A549 (cell line): ENCODE results near the gene ACOXL. TPM values are rescaled to one million over a fixed set of nuclear protein-coding genes. Genes with fewer than 3 reads are reported as not detected.

ENCODE experiments used
- ATAC-seq, 2 experiments: fragments of 200-7000 bp in 1 of 2; fragments of >200 bp in 1 of 2; cut with Nextera tagmentation in 1 of 2; cut with Tn5 transposase in 1 of 2; 3 replicates each; pipeline versions ENCODE4 v1.8.0 to v1.9.1; 2018 to 2020; ENCODE audit warnings: mild to moderate bottlenecking in 1 of 2, moderate library complexity in 1 of 2
- CTCF ChIA-PET: fragments of 300-600 bp; sonication (Branson Sonifier 250); formaldehyde crosslinking; extraction: SDS; loops from one replicate; lab custom pipeline; 2021; ENCODE audit warnings: antibody characterized with exemption, inconsistent platforms; lab: Yijun Ruan, JAX
- POLR2A ChIA-PET: fragments of 350-600 bp; formaldehyde crosslinking; extraction: SDS; loops from one replicate; lab custom pipeline; 2021; ENCODE audit warnings: antibody characterized with exemption, inconsistent platforms; lab: Yijun Ruan, JAX
- DNase-seq, 2 experiments: peaks; one replicate each; pipeline versions ENCODE4 v3.0.0 to v3.0.0-alpha.2; 2011 to 2016; ENCODE audit warnings: low read depth in 1 of 2, low spot score in 1 of 2
- FAIRE-seq: peaks from 2 replicates; lab custom pipeline; 2011; peaks lifted over from hg19 to GRCh38; lab: Jason Lieb, UNC
- H3K27ac ChIP-seq, 2 experiments: fragments of >200 bp; sonication (Bioruptor Twin); formaldehyde crosslinking; 3 replicates each; pipeline ENCODE4 v1.5.1; 2016 to 2017
- H3K4me1 ChIP-seq: fragments of >200 bp; sonication (Bioruptor Twin); formaldehyde crosslinking; 3 replicates; pipeline ENCODE4 v1.6.1; 2016
- H3K4me2 ChIP-seq: fragments of >200 bp; sonication (Bioruptor Twin); formaldehyde crosslinking; 3 replicates; pipeline ENCODE4 v1.6.1; 2016
- H3K4me3 ChIP-seq: fragments of >200 bp; sonication (Bioruptor Twin); formaldehyde crosslinking; 3 replicates; pipeline ENCODE4 v1.5.1; 2016
- H3K9me3 ChIP-seq: fragments of >200 bp; sonication (Bioruptor Twin); formaldehyde crosslinking; 3 replicates; pipeline ENCODE4 v1.6.1; 2016
- ATOH8 ChIP-seq: fragments of 250-450 bp; sonication (Bioruptor Pico); IDR thresholded peaks from 2 replicates; pipeline ENCODE4 v1.5.0; 2020; ENCODE audit warnings: low read depth, mild to moderate bottlenecking, moderate library complexity
- CBX2 ChIP-seq: fragments of 200-600 bp; sonication (generic); IDR thresholded peaks from 2 replicates; pipeline ENCODE4 v1.6.1; 2016; ENCODE audit warnings: low read depth, mild to moderate bottlenecking, borderline replicate concordance
- CBX8 ChIP-seq: fragments of 200-600 bp; sonication (generic); IDR thresholded peaks from 2 replicates; pipeline ENCODE4 v1.6.1; 2016
- CEBPB ChIP-seq, 2 experiments: fragments of >200 bp in 1 of 2; sonication (Bioruptor Twin) in 1 of 2; formaldehyde crosslinking in 1 of 2; IDR thresholded peaks; 2 replicates each; pipeline ENCODE4 v1.6.1; 2012 to 2016
- CHD4 ChIP-seq: fragments of 200-600 bp; sonication (generic); IDR thresholded peaks from 2 replicates; pipeline ENCODE4 v1.6.1; 2016; ENCODE audit warnings: antibody characterized with exemption, mild to moderate bottlenecking, borderline replicate concordance
- E2F6 ChIP-seq: IDR thresholded peaks from 2 replicates; pipeline ENCODE4 v1.6.1; 2012; ENCODE audit warnings: low read depth, borderline replicate concordance
- ESRRA ChIP-seq: fragments of 150-350 bp; IDR thresholded peaks from 2 replicates; pipeline ENCODE4 v1.6.1; 2014; ENCODE audit warnings: mild to moderate bottlenecking, low read length, borderline replicate concordance
- HDAC2 ChIP-seq: fragments of 200-600 bp; sonication (generic); IDR thresholded peaks from 2 replicates; pipeline ENCODE4 v1.6.1; 2016
- HEYL ChIP-seq: fragments of 250-450 bp; sonication (Bioruptor Pico); IDR thresholded peaks from 2 replicates; pipeline ENCODE4 v1.8.0; 2021; ENCODE audit warnings: mild to moderate bottlenecking, moderate library complexity
- HOXB5 ChIP-seq: fragments of 250-450 bp; sonication (Bioruptor Pico); IDR thresholded peaks from 2 replicates; pipeline ENCODE4 v1.5.0; 2020; ENCODE audit warnings: mild to moderate bottlenecking, moderate library complexity
- JUNB ChIP-seq: fragments of >200 bp; sonication (Bioruptor Twin); formaldehyde crosslinking; IDR thresholded peaks from 2 replicates; pipeline ENCODE4 v1.6.1; 2016
- MYC ChIP-seq: IDR thresholded peaks from 2 replicates; pipeline ENCODE4 v1.6.1; 2012; ENCODE audit warnings: mild to moderate bottlenecking, inconsistent platforms, low read length, improper control_type of control experiment, borderline replicate concordance
- NFE2L2 ChIP-seq: fragments of 150-350 bp; conservative IDR thresholded peaks from 2 replicates; pipeline ENCODE4 v1.6.1; 2014; ENCODE audit warnings: low read length
- POLR2AphosphoS2 ChIP-seq: conservative IDR thresholded peaks from 2 replicates; pipeline ENCODE4 v1.6.1; 2012; ENCODE audit warnings: low read length, improper control_type of control experiment, inconsistent platforms
- RARB ChIP-seq: fragments of 250-450 bp; sonication (Bioruptor Pico); IDR thresholded peaks from 2 replicates; pipeline ENCODE4 v1.8.0; 2021; ENCODE audit warnings: mild to moderate bottlenecking, moderate library complexity
- TFCP2L1 ChIP-seq: fragments of 250-450 bp; sonication (Bioruptor Pico); IDR thresholded peaks from 2 replicates; pipeline ENCODE4 v1.5.0; 2021; ENCODE audit warnings: mild to moderate bottlenecking
- TP53 ChIP-seq: fragments of 250-450 bp; sonication (Bioruptor Pico); IDR thresholded peaks from 2 replicates; pipeline ENCODE4 v1.5.0; 2021; ENCODE audit warnings: mild to moderate bottlenecking, moderate library complexity
- ZC3H11A ChIP-seq: fragments of 450-650 bp; IDR thresholded peaks from 2 replicates; pipeline ENCODE4 v1.6.1; 2014; ENCODE audit warnings: antibody characterized with exemption, mild to moderate bottlenecking
- ZFP36 ChIP-seq: fragments of 450-650 bp; IDR thresholded peaks from 2 replicates; pipeline ENCODE4 v1.6.1; 2014; ENCODE audit warnings: borderline replicate concordance; ENCODE audit not compliant: partially characterized antibody
- WGBS: methylation state at CpG from one replicate; pipeline ENCODE4 v1.1.6; 2017; ENCODE audit errors: missing lambda C conversion rate; 5-methylcytosine and 5-hydroxymethylcytosine counted together
- polyA plus RNA-seq, 4 experiments: library from polyadenylated mRNA; depleted of rRNA in 3 of 4; stranded (reverse); fragments of >200 nt; fragmentation: RNase III in 1 of 4; extraction: RNeasy Plus Mini Kit Qiagen cat#74134 plus additional on column Dnase treatment in 1 of 4; gene quantifications; 2 replicates in 3 of 4; 3 replicates in 1 of 4; pipeline ENCODE4 v1.2.3, GENCODE V29; 2011 to 2017
- TF ChIP-seq, protein P1 (sequence below): fragments of 200-600 bp; sonication (generic); IDR thresholded peaks from 2 replicates; pipeline ENCODE4 v1.6.1; 2016; ENCODE audit warnings: antibody characterized with exemption, mild to moderate bottlenecking, moderate library complexity
- TF ChIP-seq, protein P2 (sequence below): IDR thresholded peaks from 2 replicates; pipeline ENCODE4 v1.6.1; 2012

Gene ACOXL
- polyA plus RNA-seq, 2 of the 4 experiments (the other 2 are of a cell fraction) = not detected

- Histone ChIP-seq H3K9me3 (peaks cover 5% of the 10 kb centered on the region; the same call in 2 of the 3 replicates), H3K27ac (no peak overlapping the region), H3K4me3 (no peak overlapping the region), H3K4me2 (no peak overlapping the region), H3K4me1 (no peaks in the 10 kb centered on the region)
- DNase-seq = no peak
- no peak for FAIRE-seq
- ChIA-PET CTCF (no interaction called here), POLR2A (no interaction called here)
- TF ChIP-seq CBX8 (no peak), HOXB5 (CRISPR knock-in tag) (no peak), HEYL (CRISPR knock-in tag) (no peak), HDAC2 (no peak), ESRRA (no peak), MYC (no peak), CHD4 (no peak), TFCP2L1 (no peak), POLR2AphosphoS2 (no peak), E2F6 (no peak), ZFP36 (no peak), ATOH8 (CRISPR knock-in tag) (no peak), CEBPB (IDR thresholded peaks at IDR 0.05) (no peak), TP53 (CRISPR knock-in tag) (no peak), NFE2L2 (no peak), ZC3H11A (no peak), CBX2 (no peak), RARB (CRISPR knock-in tag) (no peak)
- TF ChIP-seq, protein P1, sequence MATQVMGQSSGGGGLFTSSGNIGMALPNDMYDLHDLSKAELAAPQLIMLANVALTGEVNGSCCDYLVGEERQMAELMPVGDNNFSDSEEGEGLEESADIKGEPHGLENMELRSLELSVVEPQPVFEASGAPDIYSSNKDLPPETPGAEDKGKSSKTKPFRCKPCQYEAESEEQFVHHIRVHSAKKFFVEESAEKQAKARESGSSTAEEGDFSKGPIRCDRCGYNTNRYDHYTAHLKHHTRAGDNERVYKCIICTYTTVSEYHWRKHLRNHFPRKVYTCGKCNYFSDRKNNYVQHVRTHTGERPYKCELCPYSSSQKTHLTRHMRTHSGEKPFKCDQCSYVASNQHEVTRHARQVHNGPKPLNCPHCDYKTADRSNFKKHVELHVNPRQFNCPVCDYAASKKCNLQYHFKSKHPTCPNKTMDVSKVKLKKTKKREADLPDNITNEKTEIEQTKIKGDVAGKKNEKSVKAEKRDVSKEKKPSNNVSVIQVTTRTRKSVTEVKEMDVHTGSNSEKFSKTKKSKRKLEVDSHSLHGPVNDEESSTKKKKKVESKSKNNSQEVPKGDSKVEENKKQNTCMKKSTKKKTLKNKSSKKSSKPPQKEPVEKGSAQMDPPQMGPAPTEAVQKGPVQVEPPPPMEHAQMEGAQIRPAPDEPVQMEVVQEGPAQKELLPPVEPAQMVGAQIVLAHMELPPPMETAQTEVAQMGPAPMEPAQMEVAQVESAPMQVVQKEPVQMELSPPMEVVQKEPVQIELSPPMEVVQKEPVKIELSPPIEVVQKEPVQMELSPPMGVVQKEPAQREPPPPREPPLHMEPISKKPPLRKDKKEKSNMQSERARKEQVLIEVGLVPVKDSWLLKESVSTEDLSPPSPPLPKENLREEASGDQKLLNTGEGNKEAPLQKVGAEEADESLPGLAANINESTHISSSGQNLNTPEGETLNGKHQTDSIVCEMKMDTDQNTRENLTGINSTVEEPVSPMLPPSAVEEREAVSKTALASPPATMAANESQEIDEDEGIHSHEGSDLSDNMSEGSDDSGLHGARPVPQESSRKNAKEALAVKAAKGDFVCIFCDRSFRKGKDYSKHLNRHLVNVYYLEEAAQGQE = no peak
- TF ChIP-seq, protein P2, sequence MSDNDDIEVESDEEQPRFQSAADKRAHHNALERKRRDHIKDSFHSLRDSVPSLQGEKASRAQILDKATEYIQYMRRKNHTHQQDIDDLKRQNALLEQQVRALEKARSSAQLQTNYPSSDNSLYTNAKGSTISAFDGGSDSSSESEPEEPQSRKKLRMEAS = no peak
- no peak for ATAC-seq
- 8% methylated on average over 6 of the region's 6 CpGs for WGBS
These were observed 265.1 kb downstream of the ACOXL start for GRCh38 chr2:110997331-110998045.

- Histone ChIP-seq H3K9me3 (peaks cover 5% of the 10 kb centered on the region; the same call in 2 of the 3 replicates), H3K4me3 (no peak overlapping the region), H3K4me1 (no peaks in the 10 kb centered on the region), H3K27ac (no peak overlapping the region), H3K4me2 (no peak overlapping the region)
- 49% methylated on average over 4 of the region's 4 CpGs for WGBS
- ChIA-PET POLR2A (no interaction called here), CTCF (no interaction called here)
- TF ChIP-seq HOXB5 (CRISPR knock-in tag) (no peak), CHD4 (no peak), JUNB (no peak)
- ATAC-seq (no peak), DNase-seq (no peak), FAIRE-seq (no peak)
These were observed 265.9 kb downstream of the ACOXL start for GRCh38 chr2:110998311-110998710.
